ENCODE data around the gene GLCCI1.

GRCh38 chr7:8082762-8083161, 114.2 kb downstream of the GLCCI1 start:
- no peak for TF ChIP-seq CTCF (conservative IDR thresholded peaks at IDR 0.05; ENCODE audit: low read length)
- TF ChIP-seq EZH2phosphoT487 (IDR thresholded peaks at IDR 0.05; ENCODE audit: borderline replicate concordance): no peak
